GM10266 (cell line): ENCODE results near the gene TGFBR3L.

ENCODE experiments used
- DNase-seq: peaks from one replicate; pipeline ENCODE4 v3.0.0; 2012; ENCODE audit errors: extremely low spot score
- TF ChIP-seq, protein P1 (sequence below): IDR thresholded peaks from 2 replicates; pipeline ENCODE4 v1.5.1; 2012; ENCODE audit warnings: mild to moderate bottlenecking, low read depth; ENCODE audit not compliant: control insufficient read depth, insufficient read depth; ENCODE audit errors: missing control alignments

Gene TGFBR3L

DNA sequence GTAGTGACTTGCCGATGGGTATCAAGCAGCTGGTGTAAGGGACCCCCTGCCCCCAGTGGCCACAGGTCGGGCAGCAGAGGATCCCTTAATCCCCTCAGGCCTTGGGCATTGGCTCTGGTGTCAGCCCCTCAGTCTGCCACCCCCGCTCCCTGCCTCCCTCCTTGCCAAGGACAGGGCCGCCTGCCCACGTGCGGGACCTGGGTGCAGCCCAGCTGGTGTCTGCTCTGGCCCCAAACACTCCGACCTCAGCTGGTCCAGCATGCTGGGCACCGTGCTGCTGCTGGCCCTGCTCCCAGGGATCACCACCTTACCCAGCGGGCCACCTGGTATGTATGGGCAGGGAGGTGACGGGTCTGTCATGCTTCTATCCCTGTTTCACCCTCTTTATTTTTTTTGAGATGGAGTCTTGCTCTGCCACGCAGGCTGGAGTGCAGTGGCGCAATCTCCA, at the start of gene TGFBR3L:
Gene TGFBR3L, plus strand, starts transcription at position 233 of the 448 bp plus-strand sequence.
- TF ChIP-seq, protein P1, sequence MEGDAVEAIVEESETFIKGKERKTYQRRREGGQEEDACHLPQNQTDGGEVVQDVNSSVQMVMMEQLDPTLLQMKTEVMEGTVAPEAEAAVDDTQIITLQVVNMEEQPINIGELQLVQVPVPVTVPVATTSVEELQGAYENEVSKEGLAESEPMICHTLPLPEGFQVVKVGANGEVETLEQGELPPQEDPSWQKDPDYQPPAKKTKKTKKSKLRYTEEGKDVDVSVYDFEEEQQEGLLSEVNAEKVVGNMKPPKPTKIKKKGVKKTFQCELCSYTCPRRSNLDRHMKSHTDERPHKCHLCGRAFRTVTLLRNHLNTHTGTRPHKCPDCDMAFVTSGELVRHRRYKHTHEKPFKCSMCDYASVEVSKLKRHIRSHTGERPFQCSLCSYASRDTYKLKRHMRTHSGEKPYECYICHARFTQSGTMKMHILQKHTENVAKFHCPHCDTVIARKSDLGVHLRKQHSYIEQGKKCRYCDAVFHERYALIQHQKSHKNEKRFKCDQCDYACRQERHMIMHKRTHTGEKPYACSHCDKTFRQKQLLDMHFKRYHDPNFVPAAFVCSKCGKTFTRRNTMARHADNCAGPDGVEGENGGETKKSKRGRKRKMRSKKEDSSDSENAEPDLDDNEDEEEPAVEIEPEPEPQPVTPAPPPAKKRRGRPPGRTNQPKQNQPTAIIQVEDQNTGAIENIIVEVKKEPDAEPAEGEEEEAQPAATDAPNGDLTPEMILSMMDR = no peak
- DNase-seq = no peak

DNA sequence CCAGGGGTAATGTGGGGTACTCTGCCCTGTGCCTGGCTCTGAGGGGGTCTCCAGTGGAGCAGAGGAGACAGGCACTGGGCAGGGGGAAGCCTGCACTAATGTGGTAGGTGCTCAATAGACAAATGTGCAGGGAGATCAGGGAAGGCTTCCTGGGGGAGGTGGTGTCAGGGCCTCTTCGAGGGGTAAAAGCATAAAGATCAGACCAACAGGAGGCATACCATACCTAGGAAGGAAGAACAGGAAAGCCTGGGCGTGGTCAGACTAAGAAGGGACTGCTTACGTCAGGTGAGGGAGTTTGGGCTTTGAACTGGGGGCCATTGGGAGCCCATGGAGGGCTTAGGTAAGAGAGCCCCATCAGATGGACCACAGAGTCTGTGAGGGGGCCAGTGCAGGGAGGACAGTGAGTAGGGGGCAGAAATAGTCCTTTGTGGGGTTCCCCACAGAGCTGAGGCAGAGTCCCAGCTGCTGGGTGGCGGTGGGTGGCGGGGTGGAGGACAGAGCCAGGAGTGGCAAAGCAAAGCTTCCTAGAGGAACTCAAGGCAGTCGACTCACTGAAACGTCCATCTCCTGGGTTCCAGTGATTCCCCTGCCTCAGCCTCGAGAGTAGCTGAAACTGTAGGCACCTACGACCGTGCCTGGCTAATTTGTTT, 49.2 kb upstream of the TGFBR3L start:
- TF ChIP-seq, protein P1 = no peak

DNA sequence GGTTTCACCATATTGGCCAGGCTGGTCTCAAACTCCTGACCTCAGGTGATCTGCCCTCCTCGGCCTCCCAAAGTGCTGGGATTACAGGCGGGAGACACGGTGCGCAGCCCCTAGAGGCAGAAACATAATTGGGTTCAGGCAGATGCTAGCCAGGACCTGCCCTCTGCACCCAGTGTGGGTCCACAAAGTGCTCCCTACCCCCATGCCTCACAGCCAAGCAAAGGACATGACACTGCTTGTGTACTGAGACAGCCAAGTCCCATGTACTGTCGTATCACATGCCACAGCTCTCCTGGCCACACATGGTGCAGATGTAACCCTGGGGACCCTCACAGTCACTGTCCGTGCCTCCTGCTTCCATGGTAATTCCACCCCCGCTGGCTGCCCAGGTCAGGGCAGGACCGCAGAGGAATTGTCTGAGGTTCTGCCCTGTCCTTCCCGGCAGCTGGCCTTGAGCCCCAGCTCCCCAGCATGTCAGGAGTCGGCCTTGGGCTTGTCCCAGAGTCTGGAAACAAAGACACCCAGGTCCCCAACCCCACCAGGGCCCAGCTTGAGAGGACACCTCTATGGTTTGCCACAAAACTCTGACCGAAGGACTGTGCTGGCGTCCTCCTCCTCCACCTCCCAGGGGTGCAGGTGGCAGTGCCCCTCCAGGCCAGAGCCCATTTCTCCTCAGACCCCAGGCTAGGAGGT, 48.1 kb upstream of the TGFBR3L start:
- TF ChIP-seq, protein P1 = no peak
- no peak for DNase-seq

More for the DNA sequence above, 49.2 kb upstream of the TGFBR3L start:
- no peak for DNase-seq

DNA sequence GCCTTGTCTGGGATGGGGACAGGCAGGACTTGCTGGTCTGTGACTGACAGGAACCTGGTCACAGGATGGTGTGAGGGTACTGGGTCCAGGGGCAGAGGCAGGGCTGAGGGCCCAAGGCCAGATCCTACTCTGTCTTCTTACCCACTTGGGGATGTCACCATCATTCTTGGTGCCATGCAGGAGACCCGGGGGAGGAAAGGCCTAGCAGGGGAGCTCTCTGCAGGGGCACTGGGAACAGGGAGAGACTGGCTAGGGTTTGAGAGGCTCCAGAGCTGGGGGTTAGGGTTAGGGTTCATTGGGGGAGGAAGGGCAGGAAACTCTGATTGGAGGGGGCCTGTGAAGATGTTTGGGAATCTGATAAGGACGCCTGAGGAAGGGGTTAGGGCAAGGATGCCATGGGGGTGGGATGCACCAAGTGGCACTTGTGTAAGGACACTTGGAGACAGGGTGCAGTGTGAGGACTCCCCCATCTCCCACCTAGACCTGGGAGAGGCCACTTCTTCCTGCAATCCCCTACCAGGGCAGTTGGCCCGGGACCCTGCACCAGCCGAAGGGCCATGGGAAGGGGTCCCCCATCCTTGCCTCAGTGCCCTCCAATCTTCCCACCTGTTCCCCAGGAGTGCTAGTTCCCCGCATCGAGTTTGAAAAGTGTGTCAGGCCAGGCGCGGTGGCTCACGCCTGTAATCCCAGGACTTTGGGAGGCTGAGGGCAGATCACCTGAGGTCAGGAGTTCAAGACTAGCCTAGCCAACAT, 47.4 kb upstream of the TGFBR3L start:
- TF ChIP-seq, protein P1 = no peak
- DNase-seq = no peak

DNA sequence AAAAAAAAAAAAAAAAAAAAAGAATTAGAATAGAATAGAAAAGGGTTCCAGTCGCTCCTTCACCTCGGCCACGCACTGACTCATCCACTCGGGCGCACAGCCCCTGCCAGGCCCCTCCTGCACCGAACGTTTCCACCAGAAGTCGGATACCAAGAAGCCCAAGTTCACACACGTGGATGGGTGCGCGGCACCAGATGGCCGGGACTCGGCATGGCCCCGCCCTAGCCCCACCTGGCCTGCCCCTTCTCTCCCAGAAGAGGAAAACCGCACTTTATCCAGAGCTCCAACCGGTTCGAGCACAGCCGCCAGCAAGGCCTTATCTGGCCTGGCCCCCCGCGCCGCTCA, 46.3 kb upstream of the TGFBR3L start:
- TF ChIP-seq, protein P1 = no peak

DNA sequence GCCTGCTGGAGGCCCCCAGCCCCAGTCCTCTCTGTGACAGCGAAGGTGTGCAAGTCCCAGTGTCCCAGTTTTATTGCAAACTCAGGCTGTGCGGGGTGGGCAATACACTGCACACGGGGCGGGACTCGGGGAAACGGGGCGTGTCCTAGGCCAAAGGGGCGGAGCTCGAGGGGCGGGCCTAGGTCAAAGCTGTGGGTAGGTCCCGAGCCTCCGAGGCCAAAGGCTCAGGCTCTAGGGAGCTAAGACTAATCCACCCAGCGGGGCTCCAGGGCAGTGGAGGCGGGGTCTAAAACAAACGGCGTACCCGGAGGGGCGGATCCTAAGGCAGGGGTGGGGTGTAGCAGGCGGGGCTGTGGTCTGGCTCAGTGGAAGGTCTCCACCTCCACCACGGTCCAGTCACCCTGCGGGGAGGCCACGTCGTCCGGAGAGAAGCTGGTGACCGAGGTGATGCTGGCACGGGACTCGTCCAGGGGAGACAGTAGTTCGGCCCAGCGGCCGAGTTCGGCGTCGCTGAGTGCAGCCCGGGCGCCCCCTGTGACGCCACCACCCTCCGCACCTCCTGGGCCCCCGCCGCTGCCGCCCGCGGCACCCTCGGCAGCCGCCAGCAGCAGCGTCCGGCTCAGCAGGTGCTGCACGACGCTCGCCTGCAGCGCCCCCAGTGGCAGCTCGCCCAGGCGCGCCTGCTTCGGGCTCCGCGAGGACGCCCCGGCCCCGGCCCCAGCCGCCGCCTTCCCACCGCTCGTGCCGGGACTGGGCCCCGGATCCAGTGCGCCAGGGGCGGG, 45.8 kb upstream of the TGFBR3L start:
- DNase-seq = peak; percentile 96
- TF ChIP-seq, protein P1 = peak; percentile 97

More for the DNA sequence above, 46.3 kb upstream of the TGFBR3L start:
- DNase-seq = no peak
